Stomach smooth muscle (tissue), 2 donors: ENCODE results near the gene WASF3.

Experiments
- H3K27ac ChIP-seq: one replicate; pipeline ENCODE4 v1.7.0; 2013; ENCODE audit warnings: mild to moderate bottlenecking, low read length, inconsistent platforms
- H3K27me3 ChIP-seq, 2 donors: one replicate each; pipeline ENCODE4 v1.7.0; 2013; ENCODE audit warnings: low read length in 2 of 2; ENCODE audit not compliant: insufficient read depth in 2 of 2, control insufficient read depth in 1 of 2
- H3K36me3 ChIP-seq, 2 donors: one replicate each; pipeline ENCODE4 v1.7.0; 2013; ENCODE audit warnings: low read length in 2 of 2; ENCODE audit not compliant: control insufficient read depth in 2 of 2, insufficient read depth in 2 of 2
- H3K4me1 ChIP-seq: one replicate; pipeline ENCODE4 v1.7.0; 2013; ENCODE audit warnings: low read length; ENCODE audit not compliant: control insufficient read depth, insufficient read depth
- H3K4me3 ChIP-seq, 2 donors: one replicate each; pipeline ENCODE4 v1.7.0; 2013; ENCODE audit warnings: low read length in 2 of 2
- H3K9ac ChIP-seq, 2 donors: one replicate each; pipeline ENCODE4 v1.7.0; 2013; ENCODE audit warnings: low read length in 2 of 2, mild to moderate bottlenecking in 1 of 2
- H3K9me3 ChIP-seq, 2 donors: one replicate each; pipeline ENCODE4 v1.7.0; 2013; ENCODE audit warnings: low read length in 2 of 2; ENCODE audit not compliant: control insufficient read depth in 2 of 2
- donor health status: healthy.
- donor health status: Pancreatic carcinoma.

WASF3 gene, protein sequence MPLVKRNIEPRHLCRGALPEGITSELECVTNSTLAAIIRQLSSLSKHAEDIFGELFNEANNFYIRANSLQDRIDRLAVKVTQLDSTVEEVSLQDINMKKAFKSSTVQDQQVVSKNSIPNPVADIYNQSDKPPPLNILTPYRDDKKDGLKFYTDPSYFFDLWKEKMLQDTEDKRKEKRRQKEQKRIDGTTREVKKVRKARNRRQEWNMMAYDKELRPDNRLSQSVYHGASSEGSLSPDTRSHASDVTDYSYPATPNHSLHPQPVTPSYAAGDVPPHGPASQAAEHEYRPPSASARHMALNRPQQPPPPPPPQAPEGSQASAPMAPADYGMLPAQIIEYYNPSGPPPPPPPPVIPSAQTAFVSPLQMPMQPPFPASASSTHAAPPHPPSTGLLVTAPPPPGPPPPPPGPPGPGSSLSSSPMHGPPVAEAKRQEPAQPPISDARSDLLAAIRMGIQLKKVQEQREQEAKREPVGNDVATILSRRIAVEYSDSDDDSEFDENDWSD

DNA sequence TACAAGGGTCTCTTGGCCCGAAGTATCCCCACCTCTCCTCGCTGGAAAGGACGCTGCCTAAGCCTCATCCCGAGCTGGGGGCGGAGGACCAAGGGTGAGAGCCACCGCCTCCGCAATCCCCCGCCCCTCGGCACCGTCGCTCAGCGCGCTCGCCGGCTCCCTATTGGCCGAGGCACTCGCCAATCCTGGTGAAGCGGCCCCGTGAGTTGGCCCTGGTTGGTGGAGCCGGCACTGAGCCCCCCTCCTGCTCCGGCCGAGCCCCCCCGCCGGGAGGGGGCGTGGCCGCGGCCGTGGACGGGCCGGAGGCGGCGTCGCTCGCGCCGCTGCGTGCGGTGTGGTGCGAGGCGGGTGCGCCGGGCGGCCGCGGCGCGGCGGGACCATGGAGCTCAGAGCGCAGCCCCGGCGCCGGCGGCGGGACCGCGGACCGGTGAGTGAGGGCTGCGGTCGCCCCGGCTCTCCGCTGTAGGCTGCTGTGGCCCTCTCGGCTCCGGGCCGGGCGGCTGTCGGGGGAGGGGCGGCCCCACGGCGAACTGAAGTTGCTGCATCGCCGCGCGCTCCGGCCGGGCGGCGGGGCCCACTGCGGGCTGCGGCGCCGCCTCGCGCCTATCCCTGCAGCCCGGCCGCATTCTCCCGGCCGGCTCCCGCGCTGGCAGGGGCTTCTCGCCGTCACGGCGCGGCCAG is at the start of gene WASF3:
TSS of gene WASF3 (plus strand) at position 291 of the 681 bp plus-strand sequence. CDS start 84,588 bp downstream, outside the sequence.
- peak within 1 kb of the TSS; percentile 58 to 79 for H3K4me3 ChIP-seq
- no peaks in the 10 kb centered on the region for H3K36me3 ChIP-seq
- peak within 1 kb of the TSS; percentile 55 to 56 for H3K9ac ChIP-seq
- peaks cover 5% of the 10 kb centered on the region for H3K4me1 ChIP-seq
- no peaks in the 10 kb centered on the region for H3K27me3 ChIP-seq
- no peak within 1 kb of the TSS for H3K27ac ChIP-seq
- H3K9me3 ChIP-seq, result no peaks in the 10 kb centered on the region

DNA sequence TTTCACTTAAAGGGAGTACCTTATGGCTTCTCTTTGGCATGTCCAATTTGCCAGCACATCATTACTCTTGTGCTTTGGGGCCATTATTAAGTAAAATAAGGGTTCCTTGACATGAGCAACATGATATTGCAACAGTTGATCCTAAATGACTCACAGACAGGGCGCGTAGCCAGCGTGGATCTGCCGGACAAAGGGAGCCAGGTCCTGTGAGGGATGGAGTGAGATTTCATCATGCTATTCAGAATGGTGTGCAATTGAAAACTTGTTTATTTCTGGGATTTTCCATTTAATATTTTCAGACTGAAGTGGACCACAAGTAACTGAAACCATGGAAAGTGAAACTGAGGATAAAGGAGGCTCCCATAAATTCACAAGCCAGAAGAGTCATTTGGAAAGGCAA is 48.6 kb upstream of the WASF3 start:
- Histone ChIP-seq H3K27ac (no peak overlapping the region), H3K4me1 (no peaks in the 10 kb centered on the region), H3K9me3 (no peaks in the 10 kb centered on the region), H3K9ac (no peak overlapping the region), H3K27me3 (peaks cover 0 to 6% of the 10 kb centered on the region in 2 donors), H3K4me3 (no peak overlapping the region), H3K36me3 (no peaks in the 10 kb centered on the region)

DNA sequence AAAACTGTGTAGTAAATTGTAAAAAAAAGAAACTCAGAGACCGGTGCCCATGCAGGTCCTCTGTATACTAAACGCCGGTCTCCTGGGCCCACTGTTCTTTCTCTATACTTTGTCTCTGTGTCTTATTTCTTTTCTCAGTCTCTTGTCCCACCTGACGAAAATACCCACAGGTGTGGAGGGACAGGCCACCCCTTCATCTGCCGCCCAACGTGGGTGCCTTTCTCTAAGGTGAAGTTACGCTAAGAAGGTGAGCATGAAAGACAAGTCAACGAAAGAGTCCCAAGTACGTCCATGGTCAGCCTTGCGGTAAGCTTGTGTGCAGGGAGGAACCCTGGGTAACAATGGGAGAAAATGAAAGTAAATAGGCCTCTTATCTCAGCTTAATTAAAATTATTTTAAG is 48.0 kb upstream of the WASF3 start:
- Histone ChIP-seq H3K36me3 (no peaks in the 10 kb centered on the region), H3K9me3 (no peaks in the 10 kb centered on the region), H3K27ac (no peak overlapping the region), H3K9ac (no peak overlapping the region), H3K4me3 (no peak overlapping the region), H3K4me1 (no peaks in the 10 kb centered on the region), H3K27me3 (peaks cover 0 to 6% of the 10 kb centered on the region in 2 donors)

DNA sequence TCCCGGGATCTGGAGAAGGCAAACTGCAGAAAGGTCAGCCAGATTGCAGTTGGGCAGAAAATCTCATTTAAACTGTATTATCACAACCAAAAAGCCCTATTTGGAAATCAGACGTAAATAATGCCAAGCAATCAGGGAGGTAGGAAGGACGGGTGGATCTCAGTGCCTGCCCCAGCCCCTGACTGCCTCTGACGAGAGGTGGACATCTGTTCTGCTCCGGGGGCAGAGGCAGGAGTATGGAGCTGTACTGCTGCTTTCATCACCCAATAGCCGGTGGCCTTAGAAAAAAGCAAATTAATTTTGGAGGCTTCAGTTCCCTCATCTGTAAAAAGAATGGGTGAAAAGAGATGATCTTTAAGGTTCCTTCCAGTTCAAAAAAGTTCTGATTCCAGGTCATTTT is 43.6 kb upstream of the WASF3 start:
- no peak overlapping the region for H3K9ac ChIP-seq
- H3K9me3 ChIP-seq, result no peaks in the 10 kb centered on the region
- no peak overlapping the region for H3K27ac ChIP-seq
- H3K36me3 ChIP-seq, result no peaks in the 10 kb centered on the region
- H3K4me1 ChIP-seq, result no peaks in the 10 kb centered on the region
- H3K4me3 ChIP-seq, result no peak overlapping the region
- no peaks in the 10 kb centered on the region for H3K27me3 ChIP-seq

DNA sequence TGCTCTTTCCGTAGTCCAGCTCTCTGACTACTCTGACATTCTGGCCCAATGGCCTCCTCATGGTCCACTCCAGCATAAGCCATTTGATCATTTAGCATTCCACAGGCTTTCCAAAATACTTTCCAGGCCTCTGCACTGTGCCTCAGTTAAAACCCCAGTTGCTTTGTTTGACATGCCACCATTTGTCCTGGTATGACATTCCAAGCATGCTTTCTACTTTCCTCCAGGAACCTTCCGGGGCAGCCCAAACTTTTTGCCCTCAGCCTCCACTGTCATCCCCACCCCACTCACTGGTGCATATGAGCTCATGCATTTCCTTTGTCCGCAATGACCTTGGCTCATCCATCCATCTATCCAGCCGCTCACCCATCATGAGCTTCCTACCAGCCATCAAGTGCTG is 41.8 kb upstream of the WASF3 start:
- H3K4me3 ChIP-seq, result no peak overlapping the region
- no peaks in the 10 kb centered on the region for H3K36me3 ChIP-seq
- no peak overlapping the region for H3K9ac ChIP-seq
- no peak overlapping the region for H3K27ac ChIP-seq
- H3K9me3 ChIP-seq, result no peaks in the 10 kb centered on the region
- H3K4me1 ChIP-seq, result no peaks in the 10 kb centered on the region
- H3K27me3 ChIP-seq, result no peaks in the 10 kb centered on the region

DNA sequence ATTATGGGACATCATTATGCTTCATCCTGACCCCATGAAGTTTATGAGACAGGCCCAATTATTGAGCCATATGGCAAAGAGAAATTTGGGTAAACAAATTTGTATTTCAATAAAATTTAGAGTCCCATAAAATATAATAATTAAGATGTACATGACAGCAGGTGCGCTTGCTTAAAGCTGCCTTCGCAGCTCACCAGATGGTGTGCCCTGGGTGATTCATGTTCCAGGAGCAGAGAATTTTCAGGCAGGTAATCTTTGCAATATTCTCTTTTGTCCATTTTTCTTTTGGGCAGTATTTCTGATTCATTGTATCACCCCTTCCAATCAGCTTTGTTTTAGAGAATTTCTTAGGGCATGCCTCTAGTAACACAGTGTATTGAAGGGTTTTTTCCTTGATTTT is 39.5 kb upstream of the WASF3 start:
- Histone ChIP-seq H3K9me3 (peaks cover 0 to 3% of the 10 kb centered on the region in 2 donors), H3K9ac (no peak overlapping the region), H3K27me3 (no peaks in the 10 kb centered on the region), H3K27ac (no peak overlapping the region), H3K36me3 (no peaks in the 10 kb centered on the region), H3K4me1 (no peaks in the 10 kb centered on the region), H3K4me3 (no peak overlapping the region)

DNA sequence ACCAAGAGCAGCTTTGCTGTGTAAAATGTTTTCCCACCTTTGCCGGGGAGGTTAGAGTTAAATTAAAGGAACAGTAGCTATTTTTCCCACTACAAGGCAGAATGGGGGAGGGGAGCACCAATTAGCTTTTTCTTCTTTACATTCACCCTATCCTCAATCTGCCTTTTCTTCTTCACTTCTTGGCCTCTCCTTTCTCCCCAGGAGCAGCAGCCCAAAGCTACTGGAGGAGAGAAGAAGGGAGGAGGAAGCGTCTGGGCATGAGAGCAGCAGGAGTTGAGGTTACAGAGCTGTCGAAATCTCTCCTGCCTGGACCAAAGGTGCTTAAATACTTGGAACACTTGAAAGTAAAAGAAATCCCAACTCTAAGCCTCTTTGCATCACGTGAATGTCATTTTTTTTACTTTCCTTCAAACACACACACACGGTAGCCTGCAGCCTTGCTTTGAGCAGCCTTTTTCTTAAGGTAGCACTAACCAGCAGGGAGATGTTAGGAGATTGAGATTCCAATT is 39.0 kb upstream of the WASF3 start:
- Histone ChIP-seq H3K4me1 (no peaks in the 10 kb centered on the region), H3K9ac (no peak overlapping the region), H3K36me3 (no peaks in the 10 kb centered on the region), H3K27me3 (no peaks in the 10 kb centered on the region), H3K9me3 (peaks cover 0 to 3% of the 10 kb centered on the region in 2 donors), H3K4me3 (no peak overlapping the region), H3K27ac (no peak overlapping the region)

DNA sequence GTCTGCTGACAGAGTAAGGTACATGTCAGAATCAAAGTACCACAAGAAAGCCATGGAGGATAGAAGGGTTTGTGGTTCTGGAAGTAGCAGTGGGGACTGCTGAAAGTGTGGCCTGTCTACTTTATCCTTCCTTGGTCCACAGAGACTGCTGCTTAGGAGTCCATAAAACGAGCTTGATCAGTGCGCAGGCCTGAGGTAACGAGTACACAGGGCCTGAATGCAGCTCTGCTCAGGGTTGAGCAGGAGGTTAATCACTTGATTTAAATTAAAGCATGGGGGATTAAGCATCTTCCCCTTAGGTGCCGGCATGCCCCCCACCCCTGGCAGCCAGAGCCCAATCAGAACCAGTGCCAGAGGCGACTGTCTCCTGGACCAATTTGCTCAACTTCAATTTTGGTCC is 34.9 kb upstream of the WASF3 start:
- Histone ChIP-seq H3K9me3 (peaks cover 0 to 3% of the 10 kb centered on the region in 2 donors), H3K27me3 (no peaks in the 10 kb centered on the region), H3K36me3 (no peaks in the 10 kb centered on the region)

DNA sequence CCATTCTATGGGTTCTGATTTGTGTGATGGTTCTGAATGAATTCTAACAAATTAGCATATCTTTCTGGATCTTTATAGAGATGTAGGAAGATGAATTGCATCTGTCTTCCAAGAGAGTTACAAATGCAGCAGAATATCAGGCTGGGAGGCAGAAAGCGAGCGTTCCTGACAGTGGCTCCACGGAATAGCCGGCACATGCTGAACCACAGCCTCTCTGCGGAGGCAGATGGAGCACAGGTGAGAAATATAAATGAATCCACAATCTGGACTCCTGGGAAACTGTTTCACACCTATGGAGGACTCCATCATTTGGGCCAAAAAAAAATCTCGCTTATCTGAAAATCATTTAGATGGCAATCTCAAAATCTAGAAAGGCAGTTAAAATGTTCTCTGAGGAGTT is 34.5 kb upstream of the WASF3 start:
- Histone ChIP-seq H3K36me3 (no peaks in the 10 kb centered on the region), H3K4me1 (no peaks in the 10 kb centered on the region), H3K27me3 (no peaks in the 10 kb centered on the region), H3K9me3 (peaks cover 0 to 3% of the 10 kb centered on the region in 2 donors), H3K9ac (no peak overlapping the region), H3K27ac (no peak overlapping the region), H3K4me3 (no peak overlapping the region)

More for the DNA sequence above, 34.9 kb upstream of the WASF3 start:
- no peak overlapping the region for H3K27ac ChIP-seq
- H3K4me3 ChIP-seq, result no peak overlapping the region
- no peaks in the 10 kb centered on the region for H3K4me1 ChIP-seq
- no peak overlapping the region for H3K9ac ChIP-seq

DNA sequence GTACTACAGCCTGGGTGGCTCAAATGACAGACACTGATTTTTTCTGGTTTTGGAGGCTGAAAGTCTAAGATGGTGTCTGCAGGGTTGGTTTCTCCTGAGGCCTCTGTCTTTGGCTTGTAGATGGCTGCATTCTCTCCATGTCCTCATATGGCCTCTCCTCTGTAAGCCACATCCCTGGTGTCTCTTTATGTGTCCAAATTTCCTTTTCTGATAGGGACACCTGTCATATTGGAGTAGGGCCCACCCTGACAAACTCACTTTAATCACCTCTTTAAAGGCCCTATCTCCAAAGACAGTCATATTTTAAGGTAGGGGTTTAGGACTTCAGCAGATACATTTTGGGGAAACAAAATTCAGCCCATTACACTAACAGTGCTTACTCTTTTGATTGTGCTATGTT is 32.0 kb upstream of the WASF3 start:
- Histone ChIP-seq H3K27me3 (no peaks in the 10 kb centered on the region), H3K4me1 (no peaks in the 10 kb centered on the region), H3K9me3 (peaks cover 0 to 3% of the 10 kb centered on the region in 2 donors)

More for the DNA sequence above, 32.0 kb upstream of the WASF3 start:
- no peak overlapping the region for H3K4me3 ChIP-seq
- no peak overlapping the region for H3K9ac ChIP-seq
- H3K36me3 ChIP-seq, result no peaks in the 10 kb centered on the region
- H3K27ac ChIP-seq, result no peak overlapping the region
